ENCODE data around the gene PIGK.

PIGK gene

DNA sequence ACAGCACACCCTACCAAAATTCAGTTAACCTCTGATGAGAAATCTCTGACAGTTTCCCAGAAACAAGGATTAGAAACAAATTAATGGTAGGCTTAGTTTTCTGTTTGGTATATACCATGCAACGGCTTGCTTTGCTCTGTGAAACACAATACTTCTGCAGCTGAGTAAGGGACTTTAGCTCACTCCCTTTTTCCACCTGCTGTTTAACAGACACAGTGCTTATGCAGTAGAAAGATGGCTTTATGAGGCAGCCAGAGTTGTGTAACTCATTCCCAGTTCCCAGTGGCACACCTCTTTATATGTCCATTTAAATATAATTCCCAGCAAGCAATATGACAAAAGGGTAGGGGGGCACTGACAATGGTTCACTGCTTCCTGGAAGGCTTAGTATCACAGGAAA lies 124.0 kb downstream of the PIGK start:
- H3K36me3 ChIP-seq, result peaks cover 3% of the 10 kb centered on the region; the same call in 1 of the 2 replicates
- no peak overlapping the region for H3K27ac ChIP-seq
- no peak for DNase-seq
- no peaks in the 10 kb centered on the region for H3K27me3 ChIP-seq (ENCODE audit: insufficient read depth, low read depth, severe bottlenecking)
- no peak overlapping the region for H3K4me3 ChIP-seq (ENCODE audit: low read depth, low read length)
- H3K9me3 ChIP-seq (ENCODE audit: severe bottlenecking), result no peaks in the 10 kb centered on the region
- TF ChIP-seq, protein P1, sequence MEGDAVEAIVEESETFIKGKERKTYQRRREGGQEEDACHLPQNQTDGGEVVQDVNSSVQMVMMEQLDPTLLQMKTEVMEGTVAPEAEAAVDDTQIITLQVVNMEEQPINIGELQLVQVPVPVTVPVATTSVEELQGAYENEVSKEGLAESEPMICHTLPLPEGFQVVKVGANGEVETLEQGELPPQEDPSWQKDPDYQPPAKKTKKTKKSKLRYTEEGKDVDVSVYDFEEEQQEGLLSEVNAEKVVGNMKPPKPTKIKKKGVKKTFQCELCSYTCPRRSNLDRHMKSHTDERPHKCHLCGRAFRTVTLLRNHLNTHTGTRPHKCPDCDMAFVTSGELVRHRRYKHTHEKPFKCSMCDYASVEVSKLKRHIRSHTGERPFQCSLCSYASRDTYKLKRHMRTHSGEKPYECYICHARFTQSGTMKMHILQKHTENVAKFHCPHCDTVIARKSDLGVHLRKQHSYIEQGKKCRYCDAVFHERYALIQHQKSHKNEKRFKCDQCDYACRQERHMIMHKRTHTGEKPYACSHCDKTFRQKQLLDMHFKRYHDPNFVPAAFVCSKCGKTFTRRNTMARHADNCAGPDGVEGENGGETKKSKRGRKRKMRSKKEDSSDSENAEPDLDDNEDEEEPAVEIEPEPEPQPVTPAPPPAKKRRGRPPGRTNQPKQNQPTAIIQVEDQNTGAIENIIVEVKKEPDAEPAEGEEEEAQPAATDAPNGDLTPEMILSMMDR (IDR thresholded peaks at IDR 0.05; ENCODE audit: low read depth, low read length), result no peak

DNA sequence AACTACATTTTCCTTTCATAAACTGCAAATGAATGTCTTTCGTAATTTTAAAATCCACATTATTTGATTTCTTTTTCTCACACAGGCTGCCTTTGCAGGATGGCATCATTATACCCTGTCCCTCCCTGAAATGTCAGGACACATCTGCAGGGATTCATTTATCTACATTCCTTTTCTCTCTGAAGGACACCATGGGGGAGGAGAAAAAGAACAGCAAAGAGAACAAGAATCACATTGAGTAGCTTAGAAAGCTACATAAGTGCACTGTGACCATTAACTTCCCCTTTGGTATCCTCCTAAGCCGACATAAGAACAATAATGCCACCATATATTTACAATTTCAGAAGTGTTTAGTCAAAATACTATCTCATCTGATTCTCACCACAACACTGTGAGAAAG lies 129.5 kb downstream of the PIGK start:
- H3K27me3 ChIP-seq (ENCODE audit: insufficient read depth, low read depth, severe bottlenecking), result no peaks in the 10 kb centered on the region
- H3K4me3 ChIP-seq (ENCODE audit: low read depth, low read length), result no peak overlapping the region
- no peak for DNase-seq
- H3K9me3 ChIP-seq (ENCODE audit: severe bottlenecking), result no peaks in the 10 kb centered on the region
- TF ChIP-seq, protein P1 (IDR thresholded peaks at IDR 0.05; ENCODE audit: low read depth, low read length), result no peak
- H3K36me3 ChIP-seq, result peaks cover 17% of the 10 kb centered on the region
- no peak overlapping the region for H3K27ac ChIP-seq

DNA sequence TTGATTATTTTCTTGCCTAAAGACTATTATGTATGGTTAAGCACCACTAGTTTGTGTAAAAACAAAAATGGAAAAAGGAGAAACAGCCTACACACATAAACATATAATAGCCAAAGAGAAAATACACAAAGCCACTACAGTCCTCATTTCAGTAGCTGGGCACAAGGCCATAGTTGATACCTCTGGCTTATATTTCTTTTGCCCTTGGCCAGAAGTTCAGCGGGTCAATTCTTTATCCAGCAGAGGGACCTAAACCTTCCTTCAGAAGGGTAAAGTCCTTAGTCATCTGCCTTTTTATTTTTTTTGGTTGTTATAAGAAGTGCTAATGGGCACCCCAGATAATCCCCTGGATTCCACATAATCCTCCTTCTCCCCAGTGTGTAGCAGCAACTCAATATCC lies 134.1 kb downstream of the PIGK start:
- no peak for DNase-seq
- Histone ChIP-seq H3K27me3 (ENCODE audit: insufficient read depth, low read depth, severe bottlenecking) (no peaks in the 10 kb centered on the region), H3K36me3 (peaks cover 23% of the 10 kb centered on the region), H3K9me3 (ENCODE audit: severe bottlenecking) (no peaks in the 10 kb centered on the region), H3K4me3 (ENCODE audit: low read depth, low read length) (no peak overlapping the region), H3K27ac (no peak overlapping the region)
- TF ChIP-seq, protein P1 (IDR thresholded peaks at IDR 0.05; ENCODE audit: low read depth, low read length), result no peak

DNA sequence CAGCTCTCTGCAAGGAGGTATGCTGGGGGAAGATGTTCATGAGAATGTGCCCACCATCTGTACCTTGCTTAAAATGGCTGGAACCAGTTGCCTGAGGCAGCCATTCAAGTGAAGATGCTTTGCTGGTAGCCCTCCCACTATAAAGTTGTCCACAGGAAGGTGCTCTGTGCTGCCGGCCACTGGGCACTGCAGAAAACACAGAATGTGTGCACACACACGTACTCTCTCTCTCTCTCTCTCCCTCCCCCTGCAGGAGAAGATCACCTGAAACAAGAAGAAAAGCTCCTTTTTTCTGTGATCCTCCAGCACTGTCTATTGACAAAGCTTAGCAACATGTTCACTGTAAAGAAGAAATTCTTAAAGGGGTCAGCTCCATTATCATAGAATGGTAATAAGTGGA lies 134.8 kb downstream of the PIGK start:
- Histone ChIP-seq H3K36me3 (peaks cover 17% of the 10 kb centered on the region), H3K9me3 (ENCODE audit: severe bottlenecking) (no peaks in the 10 kb centered on the region), H3K27me3 (ENCODE audit: insufficient read depth, low read depth, severe bottlenecking) (no peaks in the 10 kb centered on the region), H3K4me3 (ENCODE audit: low read depth, low read length) (no peak overlapping the region), H3K27ac (no peak overlapping the region)
- DNase-seq, result peak; percentile 26
- TF ChIP-seq, protein P1 (IDR thresholded peaks at IDR 0.05; ENCODE audit: low read depth, low read length), result peak; percentile 44; the same call in 1 of the 2 replicates

DNA sequence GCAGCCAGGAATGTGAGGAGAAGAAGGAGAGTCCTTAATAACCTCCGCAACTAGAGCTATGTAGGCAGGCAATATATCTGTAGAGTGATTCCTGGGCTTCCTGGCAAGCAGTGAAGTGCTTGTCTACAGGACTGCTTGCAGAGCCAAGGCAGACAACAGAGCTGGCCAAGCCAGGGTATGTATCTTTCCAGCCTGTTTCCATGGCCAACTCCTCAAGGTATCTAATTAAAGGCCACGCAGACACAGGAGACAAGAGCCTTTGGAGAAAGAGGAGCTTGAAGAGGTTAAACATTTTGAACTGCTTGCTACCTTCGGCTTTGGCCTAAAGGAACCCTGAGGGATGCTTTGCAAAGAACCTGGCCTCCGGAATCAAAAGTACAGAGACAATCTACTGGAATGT lies 137.4 kb downstream of the PIGK start:
- Histone ChIP-seq H3K36me3 (peaks cover 15% of the 10 kb centered on the region), H3K4me3 (ENCODE audit: low read depth, low read length) (no peak overlapping the region), H3K27ac (no peak overlapping the region), H3K27me3 (ENCODE audit: insufficient read depth, low read depth, severe bottlenecking) (no peaks in the 10 kb centered on the region), H3K9me3 (ENCODE audit: severe bottlenecking) (no peaks in the 10 kb centered on the region)
- TF ChIP-seq, protein P1 (IDR thresholded peaks at IDR 0.05; ENCODE audit: low read depth, low read length), result no peak
- DNase-seq, result no peak

DNA sequence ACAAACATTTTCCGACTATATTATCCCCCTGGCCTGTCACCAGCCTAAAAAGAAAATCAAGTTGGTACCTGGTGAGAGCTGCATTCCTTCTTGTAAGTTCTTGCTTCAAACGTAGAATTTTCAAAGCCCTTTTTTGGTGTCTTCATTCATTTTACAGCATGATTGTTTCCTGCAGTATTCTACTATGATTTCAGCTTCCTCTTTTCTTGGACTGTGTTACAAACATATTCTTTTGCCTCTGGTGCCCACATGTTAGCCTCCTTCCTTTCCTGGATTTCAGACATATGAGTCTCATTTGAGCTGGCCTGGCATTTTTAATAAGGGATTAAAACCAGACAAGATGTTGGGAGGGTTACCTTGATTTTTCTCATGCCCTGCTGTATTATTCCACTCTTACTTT lies 142.5 kb downstream of the PIGK start:
- peaks cover 12% of the 10 kb centered on the region for H3K36me3 ChIP-seq
- TF ChIP-seq, protein P1 (IDR thresholded peaks at IDR 0.05; ENCODE audit: low read depth, low read length), result no peak
- no peak for DNase-seq

More for the DNA sequence above, 142.5 kb downstream of the PIGK start:
- Histone ChIP-seq H3K27me3 (ENCODE audit: insufficient read depth, low read depth, severe bottlenecking) (no peaks in the 10 kb centered on the region), H3K9me3 (ENCODE audit: severe bottlenecking) (no peaks in the 10 kb centered on the region), H3K27ac (no peak overlapping the region), H3K4me3 (ENCODE audit: low read depth, low read length) (no peak overlapping the region)
